ENCODE data around the gene TUT4.

The TUT4 gene

DNA sequence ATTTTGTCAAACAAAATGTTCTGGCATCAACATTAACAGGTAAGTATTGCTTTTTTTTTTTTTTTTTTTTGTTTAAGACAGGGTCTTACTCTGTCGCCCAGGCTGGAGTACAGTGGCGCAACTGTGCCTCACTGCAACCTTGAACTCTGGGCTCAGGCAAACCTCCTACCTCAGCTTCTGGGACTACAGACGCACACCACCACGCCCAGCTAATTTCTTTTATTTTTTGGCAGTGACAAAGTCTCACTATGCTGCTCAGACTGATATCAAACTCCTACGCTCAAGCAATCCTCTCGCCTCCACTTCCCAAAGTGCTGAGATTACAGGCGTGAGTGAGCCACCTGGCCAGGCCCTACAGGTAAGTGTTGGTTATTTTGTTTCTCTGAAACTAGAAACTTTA lies 2.4 kb downstream of the TUT4 start:
- Histone ChIP-seq H3K9me2 (replicated peaks; ENCODE audit: insufficient read depth, low read length) (no peaks in the 10 kb centered on the region), H3K27me3 (ENCODE audit: low read length) (no peaks in the 10 kb centered on the region), H3K27ac (ENCODE audit: low read depth, low read length) (no peak overlapping the region; the same call in 1 of the 2 replicates), H3K79me2 (ENCODE audit: insufficient read depth, low read length) (peaks cover 70% of the 10 kb centered on the region), H3K9ac (ENCODE audit: low read length) (no peak overlapping the region), H3K4me3 (ENCODE audit: insufficient read depth, low read length, poor library complexity, severe bottlenecking) (no peak overlapping the region), H3F3A (ENCODE audit: insufficient read depth) (peaks cover 34% of the 10 kb centered on the region), H3K9me3 (ENCODE audit: insufficient read depth, low read length) (no peaks in the 10 kb centered on the region), H4K20me1 (ENCODE audit: low read depth, low read length) (peaks cover 33% of the 10 kb centered on the region), H2AFZ (ENCODE audit: low read depth, low read length, severe bottlenecking) (no peak overlapping the region), H3K36me3 (ENCODE audit: low read length) (0 out of 2 replicates have a peak, but pooled peaks cover 4% of the 10 kb centered on the region), H3K4me2 (ENCODE audit: low read depth, low read length, poor library complexity, severe bottlenecking) (peak overlapping the region; percentile 82)
- no peak for TF ChIP-seq EZH2phosphoT487 (conservative IDR thresholded peaks at IDR 0.05; ENCODE audit: low read length)
- TF ChIP-seq, protein P1, sequence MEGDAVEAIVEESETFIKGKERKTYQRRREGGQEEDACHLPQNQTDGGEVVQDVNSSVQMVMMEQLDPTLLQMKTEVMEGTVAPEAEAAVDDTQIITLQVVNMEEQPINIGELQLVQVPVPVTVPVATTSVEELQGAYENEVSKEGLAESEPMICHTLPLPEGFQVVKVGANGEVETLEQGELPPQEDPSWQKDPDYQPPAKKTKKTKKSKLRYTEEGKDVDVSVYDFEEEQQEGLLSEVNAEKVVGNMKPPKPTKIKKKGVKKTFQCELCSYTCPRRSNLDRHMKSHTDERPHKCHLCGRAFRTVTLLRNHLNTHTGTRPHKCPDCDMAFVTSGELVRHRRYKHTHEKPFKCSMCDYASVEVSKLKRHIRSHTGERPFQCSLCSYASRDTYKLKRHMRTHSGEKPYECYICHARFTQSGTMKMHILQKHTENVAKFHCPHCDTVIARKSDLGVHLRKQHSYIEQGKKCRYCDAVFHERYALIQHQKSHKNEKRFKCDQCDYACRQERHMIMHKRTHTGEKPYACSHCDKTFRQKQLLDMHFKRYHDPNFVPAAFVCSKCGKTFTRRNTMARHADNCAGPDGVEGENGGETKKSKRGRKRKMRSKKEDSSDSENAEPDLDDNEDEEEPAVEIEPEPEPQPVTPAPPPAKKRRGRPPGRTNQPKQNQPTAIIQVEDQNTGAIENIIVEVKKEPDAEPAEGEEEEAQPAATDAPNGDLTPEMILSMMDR (IDR thresholded peaks at IDR 0.05; ENCODE audit: insufficient read depth, low read length, poor library complexity, severe bottlenecking) = no peak

DNA sequence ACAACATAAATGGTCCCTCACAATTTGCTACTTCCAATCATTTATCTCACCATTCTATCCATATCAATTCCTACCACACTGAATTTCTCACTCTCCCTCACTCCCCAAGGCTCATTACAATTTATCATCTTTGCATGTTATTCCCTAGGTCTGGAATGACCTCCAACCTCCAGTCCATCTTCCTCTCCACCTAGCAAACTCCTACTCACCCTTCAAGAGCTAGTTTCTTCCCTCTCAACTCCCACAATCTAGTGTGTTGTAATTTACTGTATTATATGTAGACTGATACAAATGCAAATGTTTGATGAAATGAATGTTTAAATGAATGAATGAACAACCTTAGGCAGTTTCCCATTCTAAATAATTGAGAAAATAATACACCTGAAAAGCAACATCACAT lies 3.6 kb downstream of the TUT4 start:
- Histone ChIP-seq H4K20me1 (ENCODE audit: low read depth, low read length) (peaks cover 33% of the 10 kb centered on the region), H3F3A (ENCODE audit: insufficient read depth) (peaks cover 23% of the 10 kb centered on the region; the same call in 1 of the 2 replicates), H3K9ac (ENCODE audit: low read length) (no peak overlapping the region), H2AFZ (ENCODE audit: low read depth, low read length, severe bottlenecking) (no peak overlapping the region), H3K27me3 (ENCODE audit: low read length) (no peaks in the 10 kb centered on the region), H3K9me3 (ENCODE audit: insufficient read depth, low read length) (no peaks in the 10 kb centered on the region), H3K9me2 (replicated peaks; ENCODE audit: insufficient read depth, low read length) (no peaks in the 10 kb centered on the region), H3K4me2 (ENCODE audit: low read depth, low read length, poor library complexity, severe bottlenecking) (peak overlapping the region; percentile 82), H3K4me3 (ENCODE audit: insufficient read depth, low read length, poor library complexity, severe bottlenecking) (no peak overlapping the region), H3K36me3 (ENCODE audit: low read length) (peaks cover 5% of the 10 kb centered on the region; the same call in 1 of the 2 replicates), H3K79me2 (ENCODE audit: insufficient read depth, low read length) (peaks cover 82% of the 10 kb centered on the region), H3K27ac (ENCODE audit: low read depth, low read length) (no peak overlapping the region)
- TF ChIP-seq, protein P1 (IDR thresholded peaks at IDR 0.05; ENCODE audit: insufficient read depth, low read length, poor library complexity, severe bottlenecking) = no peak
- TF ChIP-seq EZH2phosphoT487 (conservative IDR thresholded peaks at IDR 0.05; ENCODE audit: low read length) = no peak

DNA sequence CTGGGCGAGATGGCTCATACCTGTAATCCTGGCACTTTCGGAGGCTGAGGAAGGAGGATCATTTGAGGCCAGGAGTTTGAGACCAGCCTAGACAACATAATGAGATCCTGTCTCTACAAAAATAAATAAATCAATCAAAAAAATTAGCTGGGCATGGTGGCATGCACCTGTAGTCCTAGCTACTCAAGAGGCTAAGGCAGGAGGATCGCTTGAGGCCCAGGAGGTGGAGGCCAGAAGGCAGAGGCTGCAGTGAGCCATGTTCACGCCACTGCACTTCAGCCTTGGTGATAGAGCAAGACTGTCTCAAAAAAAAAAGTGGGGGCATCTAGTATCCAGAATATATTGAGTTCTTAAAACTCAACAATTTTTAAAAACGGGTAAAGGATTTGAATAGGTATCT lies 6.0 kb downstream of the TUT4 start:
- Histone ChIP-seq H2AFZ (ENCODE audit: low read depth, low read length, severe bottlenecking) (no peak overlapping the region), H3K9me2 (replicated peaks; ENCODE audit: insufficient read depth, low read length) (no peaks in the 10 kb centered on the region), H3K27me3 (ENCODE audit: low read length) (no peaks in the 10 kb centered on the region), H3K9ac (ENCODE audit: low read length) (no peak overlapping the region), H3K9me3 (ENCODE audit: insufficient read depth, low read length) (peaks cover 9% of the 10 kb centered on the region; the same call in 1 of the 2 replicates), H3K79me2 (ENCODE audit: insufficient read depth, low read length) (peaks cover 100% of the 10 kb centered on the region), H3K36me3 (ENCODE audit: low read length) (peaks cover 17% of the 10 kb centered on the region), H4K20me1 (ENCODE audit: low read depth, low read length) (peaks cover 36% of the 10 kb centered on the region), H3F3A (ENCODE audit: insufficient read depth) (peaks cover 11% of the 10 kb centered on the region; the same call in 1 of the 2 replicates), H3K4me2 (ENCODE audit: low read depth, low read length, poor library complexity, severe bottlenecking) (no peak overlapping the region), H3K27ac (ENCODE audit: low read depth, low read length) (no peak overlapping the region), H3K4me3 (ENCODE audit: insufficient read depth, low read length, poor library complexity, severe bottlenecking) (no peak overlapping the region)
- TF ChIP-seq EZH2phosphoT487 (conservative IDR thresholded peaks at IDR 0.05; ENCODE audit: low read length) = no peak
- TF ChIP-seq, protein P1 (IDR thresholded peaks at IDR 0.05; ENCODE audit: insufficient read depth, low read length, poor library complexity, severe bottlenecking) = no peak

All from SU-DHL-6 (cell line).